H1 (cell line): Measurements from ENCODE around the gene FAM181A. TPM values are rescaled to one million over a fixed set of nuclear protein-coding genes. Genes with fewer than 3 reads are reported as not detected.

Experiments used
- CTCF ChIA-PET: fragments of 300-600 bp; sonication (Branson Sonifier 250); formaldehyde crosslinking; loops from one replicate; lab custom pipeline; 2021; ENCODE audit not compliant: partially characterized antibody; lab: Charles Lee
- POLR2A ChIA-PET: fragments of 300-600 bp; sonication (Branson Sonifier 250); formaldehyde crosslinking; loops from one replicate; lab custom pipeline; 2021; ENCODE audit warnings: inconsistent platforms; ENCODE audit not compliant: partially characterized antibody; lab: Charles Lee
- DNase-seq, 2 experiments: peaks; one replicate each; pipeline versions ENCODE4 v3.0.0 to v3.0.0-alpha.2; 2010 to 2022; ENCODE audit warnings: low spot score in 2 of 2, low read depth in 1 of 2, mixed read lengths in 1 of 2
- FAIRE-seq: peaks from 2 replicates; lab custom pipeline; 2011; peaks lifted over from hg19 to GRCh38; lab: Jason Lieb, UNC
- H2AFZ ChIP-seq: 2 replicates; pipeline ENCODE4 v1.8.1; 2012; ENCODE audit warnings: low read length, inconsistent platforms
- H2AK5ac ChIP-seq: 2 replicates; pipeline ENCODE4 v1.6.1; 2013; ENCODE audit warnings: low read depth, low read length
- H2BK120ac ChIP-seq: replicated peaks from 2 replicates; pipeline ENCODE3; 2013; ENCODE audit warnings: low read depth, low read length, inconsistent platforms
- H2BK12ac ChIP-seq: 2 replicates; pipeline ENCODE4 v1.6.1; 2013; ENCODE audit warnings: low read depth, low read length
- H2BK15ac ChIP-seq: 2 replicates; pipeline ENCODE4 v1.6.1; 2013; ENCODE audit warnings: low read length
- H2BK20ac ChIP-seq: 2 replicates; pipeline ENCODE4 v1.6.1; 2013; ENCODE audit warnings: low read length
- H2BK5ac ChIP-seq: 2 replicates; pipeline ENCODE4 v1.6.1; 2013; ENCODE audit warnings: low read depth, low read length
- H3K14ac ChIP-seq: 2 replicates; pipeline ENCODE4 v1.6.1; 2013; ENCODE audit warnings: inconsistent platforms; ENCODE audit not compliant: insufficient read length
- H3K18ac ChIP-seq: 2 replicates; pipeline ENCODE4 v1.6.1; 2013; ENCODE audit warnings: low read length; ENCODE audit errors: extremely low read depth
- H3K23ac ChIP-seq: 2 replicates; pipeline ENCODE4 v1.6.1; 2013; ENCODE audit warnings: inconsistent platforms; ENCODE audit not compliant: insufficient read length
- H3K23me2 ChIP-seq: 2 replicates; pipeline ENCODE4 v1.6.1; 2013; ENCODE audit warnings: low read depth, low read length
- H3K27ac ChIP-seq: 2 replicates; pipeline ENCODE4 v1.6.1; 2011; ENCODE audit warnings: low read depth, low read length, inconsistent platforms
- H3K27me3 ChIP-seq, 4 experiments: replicated peaks in 1 of 4; 1 replicate in 1 of 4; 2 replicates in 3 of 4; pipeline versions ENCODE4 v1.6.1 to v1.8.1; 2011 to 2013; ENCODE audit warnings: low read length in 3 of 4, mild to moderate bottlenecking in 3 of 4, inconsistent platforms in 2 of 4, mixed read lengths in 2 of 4, moderate library complexity in 1 of 4; ENCODE audit not compliant: control insufficient read depth in 3 of 4, insufficient read depth in 3 of 4; ENCODE audit errors: extremely low read depth in 1 of 4
- H3K36me3 ChIP-seq, 4 experiments: 2 replicates each; pipeline versions ENCODE4 v1.6.1 to v1.8.1; 2011 to 2013; ENCODE audit warnings: mild to moderate bottlenecking in 4 of 4, low read length in 3 of 4, moderate library complexity in 2 of 4, control low read depth in 1 of 4, inconsistent platforms in 1 of 4; ENCODE audit not compliant: insufficient read depth in 4 of 4, control insufficient read depth in 2 of 4
- H3K4ac ChIP-seq: replicated peaks from 2 replicates; pipeline ENCODE3; 2013; ENCODE audit warnings: low read length, low read depth, mixed read lengths, inconsistent platforms; ENCODE audit not compliant: insufficient read length
- H3K4me1 ChIP-seq, 4 experiments: replicated peaks in 1 of 4; 1 replicate in 1 of 4; 2 replicates in 3 of 4; pipeline versions ENCODE4 v1.6.1 to v1.8.1; 2011 to 2013; ENCODE audit warnings: low read length in 3 of 4, inconsistent platforms in 2 of 4, mixed read lengths in 1 of 4; ENCODE audit not compliant: insufficient read depth in 4 of 4, control insufficient read depth in 3 of 4
- H3K4me2 ChIP-seq, 2 experiments: 2 replicates each; pipeline versions ENCODE4 v1.6.1 to v1.8.1; 2011 to 2013; ENCODE audit warnings: low read depth in 2 of 2, low read length in 2 of 2, control low read depth in 1 of 2, inconsistent platforms in 1 of 2, mild to moderate bottlenecking in 1 of 2; ENCODE audit not compliant: insufficient read depth in 1 of 2
- H3K4me3 ChIP-seq, 4 experiments: fragments of 200-600, 300-600 bp in 1 of 4; sonication (generic), shearing (Covaris generic), sonication (Bioruptor Twin) in 1 of 4; 2 replicates each; pipeline versions ENCODE4 v1.5.1 to v1.8.1; 2011 to 2016; ENCODE audit warnings: low read length in 4 of 4, low read depth in 3 of 4, control low read depth in 2 of 4, inconsistent platforms in 2 of 4, mild to moderate bottlenecking in 2 of 4, mixed read lengths in 1 of 4, moderate library complexity in 1 of 4; ENCODE audit not compliant: insufficient read depth in 2 of 4; ENCODE audit errors: extremely low read depth in 1 of 4
- H3K56ac ChIP-seq: replicated peaks from 2 replicates; pipeline ENCODE3; 2013; ENCODE audit warnings: low read depth, mild to moderate bottlenecking, mixed read lengths, low read length, inconsistent platforms; ENCODE audit not compliant: insufficient read length
- H3K79me1 ChIP-seq: 2 replicates; pipeline ENCODE4 v1.6.1; 2013; ENCODE audit warnings: low read depth, low read length, control low read depth
- H3K79me2 ChIP-seq, 2 experiments: 2 replicates each; pipeline versions ENCODE4 v1.6.1 to v1.8.1; 2012 to 2013; ENCODE audit warnings: low read length in 2 of 2, mild to moderate bottlenecking in 2 of 2, inconsistent platforms in 1 of 2; ENCODE audit not compliant: insufficient read depth in 2 of 2, control insufficient read depth in 1 of 2
- H3K9ac ChIP-seq, 4 experiments: replicated peaks in 1 of 4; 1 replicate in 1 of 4; 2 replicates in 3 of 4; pipeline versions ENCODE4 v1.6.1 to v1.8.1; 2011 to 2013; ENCODE audit warnings: low read depth in 3 of 4, low read length in 3 of 4, control low read depth in 2 of 4, mild to moderate bottlenecking in 2 of 4, moderate library complexity in 2 of 4, inconsistent platforms in 1 of 4; ENCODE audit errors: extremely low read depth in 1 of 4
- H3K9me3 ChIP-seq, 2 experiments: 2 replicates each; pipeline versions ENCODE4 v1.6.1 to v1.8.1; 2012 to 2013; ENCODE audit warnings: mild to moderate bottlenecking in 2 of 2, moderate library complexity in 2 of 2, control low read depth in 1 of 2, inconsistent platforms in 1 of 2, low read depth in 1 of 2, low read length in 1 of 2, mixed read lengths in 1 of 2; ENCODE audit not compliant: insufficient read depth in 2 of 2
- H4K20me1 ChIP-seq, 2 experiments: replicated peaks in 1 of 2; 2 replicates each; pipeline versions ENCODE3 to v1.8.1; 2011 to 2013; ENCODE audit warnings: inconsistent platforms in 2 of 2, low read length in 2 of 2, mild to moderate bottlenecking in 1 of 2; ENCODE audit not compliant: insufficient read depth in 2 of 2, control insufficient read depth in 1 of 2
- H4K5ac ChIP-seq: 2 replicates; pipeline ENCODE4 v1.6.1; 2013; ENCODE audit warnings: low read length, low read depth, mixed read lengths, inconsistent platforms; ENCODE audit not compliant: insufficient read length
- H4K8ac ChIP-seq: 2 replicates; pipeline ENCODE4 v1.8.0; 2013; ENCODE audit warnings: mild to moderate bottlenecking, moderate library complexity, low read length, inconsistent platforms; ENCODE audit not compliant: insufficient read depth; ENCODE audit errors: extremely low read depth
- H4K91ac ChIP-seq: replicated peaks from 2 replicates; pipeline ENCODE3; 2013; ENCODE audit warnings: low read length, mixed read lengths, inconsistent platforms; ENCODE audit not compliant: insufficient read length
- JUND ChIP-seq: IDR thresholded peaks from 2 replicates; pipeline ENCODE4 v1.6.1; 2011; ENCODE audit warnings: mild to moderate bottlenecking, improper control_type of control experiment, low read length
- RXRA ChIP-seq: IDR thresholded peaks from 2 replicates; pipeline ENCODE4 v1.6.1; 2011; ENCODE audit warnings: low read depth, mild to moderate bottlenecking, low read length, moderate library complexity; ENCODE audit not compliant: insufficient read depth
- WGBS, 2 experiments: shearing (Covaris generic) in 1 of 2; methylation state at CpG; one replicate each; pipeline versions ENCODE4 v1.1.6 to v1.1.7; 2013 to 2015; ENCODE audit warnings: low lambda C conversion rate in 2 of 2, mixed read lengths in 2 of 2, inconsistent platforms in 1 of 2, low coverage in 1 of 2, missing lambda C conversion rate in 1 of 2; ENCODE audit not compliant: insufficient replicate concordance in 2 of 2, insufficient coverage in 1 of 2, insufficient read length in 1 of 2; ENCODE audit errors: extremely low coverage in 1 of 2, missing lambda C conversion rate in 1 of 2; 5-methylcytosine and 5-hydroxymethylcytosine counted together
- polyA plus RNA-seq, 7 experiments: library from polyadenylated mRNA; depleted of rRNA in 3 of 7; stranded (reverse) in 5 of 7; unstranded in 2 of 7; fragments of >200 nt in 5 of 7; fragments of 200-250 nt in 2 of 7; gene quantifications; 1 replicate in 5 of 7; 2 replicates in 1 of 7; 4 replicates in 1 of 7; pipeline versions ENCODE4 v1.2.1 to v1.2.3, GENCODE V29; 2011 to 2013; ENCODE audit warnings: missing spikeins in 2 of 7, mixed read lengths in 2 of 7
- total RNA-seq: library from RNA; stranded (reverse); fragmentation: NEBNext Ultra II Directional; extraction: Animal tissue kit (Norgen Biotek cat#: 25700); gene quantifications from 2 replicates; pipeline ENCODE4 v1.2.1, GENCODE V29; 2021

Gene FAM181A
- total and polyA plus RNA-seq, 2 of the 8 experiments (the other 6 are each of a cell fraction or from before 2014, with no cell fraction given) = not detected

DNA sequence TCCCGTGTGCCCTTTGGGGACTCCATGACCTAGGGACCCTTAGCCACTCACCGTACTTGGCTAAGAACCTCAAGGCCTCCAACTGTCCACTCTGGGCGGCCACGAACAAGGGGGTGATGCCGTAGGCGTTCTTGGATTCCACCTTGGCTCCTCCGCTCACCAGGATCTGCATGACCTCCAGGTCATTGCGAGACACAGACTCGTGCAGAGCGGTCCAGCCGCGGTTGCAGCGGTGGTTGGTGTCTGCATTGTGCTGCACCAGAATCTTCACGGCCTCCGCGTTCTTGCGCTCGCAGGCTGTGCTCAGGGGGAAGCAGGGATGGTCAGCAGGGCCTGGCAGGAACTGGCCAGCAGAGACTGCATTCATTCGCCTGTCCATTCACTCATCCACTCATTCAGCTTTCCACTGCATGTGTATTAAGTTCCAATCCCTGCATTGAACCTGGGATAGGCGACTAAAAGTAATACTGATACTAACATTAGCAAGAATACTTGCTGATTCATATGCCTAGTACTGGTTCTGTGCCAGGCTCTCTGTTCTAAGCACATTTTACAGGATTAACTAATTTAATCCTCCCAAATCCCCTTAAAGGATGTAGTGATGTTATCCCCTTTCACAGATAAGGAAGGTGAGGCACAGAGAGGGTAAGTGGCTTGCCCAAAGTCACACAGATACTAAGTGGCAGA is 23.9 kb downstream of the FAM181A start:
- Histone ChIP-seq H4K91ac (no peak overlapping the region), H4K5ac (no peak overlapping the region), H3K14ac (no peak overlapping the region), H2BK120ac (no peak overlapping the region), H3K36me3 (no peaks in the 10 kb centered on the region; a peak in 1 of 8 replicates), H3K23ac (no peak overlapping the region), H3K27ac (no peak overlapping the region), H3K4me2 (no peak overlapping the region), H3K4me1 (peaks cover 0 to 12% (median 3%) of the 10 kb centered on the region in 4 experiments; a peak in 3 of 7 replicates), H3K56ac (no peak overlapping the region), H3K27me3 (no peaks in the 10 kb centered on the region), H4K8ac (no peak overlapping the region), H3K23me2 (no peaks in the 10 kb centered on the region), H3K18ac (no peak overlapping the region), H3K4ac (no peak overlapping the region), H2BK15ac (no peak overlapping the region), H3K9ac (no peak overlapping the region), H3K79me1 (no peaks in the 10 kb centered on the region), H2BK20ac (no peak overlapping the region), H2AFZ (no peak overlapping the region), H2BK5ac (no peak overlapping the region), H3K79me2 (no peaks in the 10 kb centered on the region), H3K9me3 (no peaks in the 10 kb centered on the region), H4K20me1 (no peaks in the 10 kb centered on the region), H2BK12ac (no peak overlapping the region), H2AK5ac (no peak overlapping the region), H3K4me3 (no peak overlapping the region)
- DNase-seq (no peak), FAIRE-seq (no peak)
- POLR2A ChIA-PET = no interaction called here
- 79% methylated on average over 20 of the region's 20 CpGs; no CpG with 5 or more reads in 1 of the 2 experiments for WGBS, 2 experiments
- CTCF ChIA-PET = interaction anchor here (0.6 to 20.5 kb wide), 5 partner anchors 8 to 946 kb away, joined by 3 to 484 read pairs (median 28); partner anchors contain the start of genes ASB2 and CCDC197
- TF ChIP-seq JUND (no peak), RXRA (no peak)
